SU-DHL-6 (cell line): ENCODE data around the gene IL13RA1.
"Not testable (repeated sequence)": the region's sequence is repeated elsewhere in the genome, so short reads cannot be mapped to it uniquely, and the experiment has no call there.

Experiments
- H2AFZ ChIP-seq: fragments of 200-600 bp; sonication (generic); 2 replicates; pipeline ENCODE4 v1.6.1; 2014; ENCODE audit warnings: low read depth, mild to moderate bottlenecking, moderate library complexity, mixed read lengths, antibody characterized with exemption, low read length; ENCODE audit not compliant: severe bottlenecking
- H3F3A ChIP-seq: fragments of 200-600 bp; shearing (Covaris generic); 2 replicates; pipeline ENCODE4 v1.6.0; 2016; ENCODE audit warnings: antibody characterized with exemption, mild to moderate bottlenecking; ENCODE audit not compliant: insufficient read depth
- H3K27ac ChIP-seq: fragments of 200-600 bp; sonication (generic); 2 replicates; pipeline ENCODE4 v1.5.1; 2016; ENCODE audit warnings: low read depth, mild to moderate bottlenecking, low read length, moderate library complexity, mixed read lengths
- H3K27me3 ChIP-seq: fragments of 200-600 bp; sonication (generic), shearing (Covaris generic); 2 replicates; pipeline ENCODE4 v1.6.0; 2014; ENCODE audit warnings: mild to moderate bottlenecking, low read length
- H3K36me3 ChIP-seq: fragments of 200-600 bp; sonication (generic); 2 replicates; pipeline ENCODE4 v1.6.1; 2014; ENCODE audit warnings: mild to moderate bottlenecking, low read length, mixed read lengths
- H3K4me2 ChIP-seq: fragments of 300-600, 200-600 bp; shearing (Covaris generic), sonication (generic); 2 replicates; pipeline ENCODE4 v1.6.0; 2014; ENCODE audit warnings: low read length, low read depth, mild to moderate bottlenecking; ENCODE audit not compliant: poor library complexity, severe bottlenecking
- H3K4me3 ChIP-seq: fragments of 200-600 bp; sonication (generic); 2 replicates; pipeline ENCODE4 v1.5.1; 2014; ENCODE audit warnings: antibody characterized with exemption, low read length, mild to moderate bottlenecking, mixed read lengths; ENCODE audit not compliant: insufficient read depth, poor library complexity, severe bottlenecking
- H3K79me2 ChIP-seq: fragments of 200-600 bp; sonication (generic); 2 replicates; pipeline ENCODE4 v1.6.1; 2014; ENCODE audit warnings: mild to moderate bottlenecking, low read length, moderate library complexity; ENCODE audit not compliant: insufficient read depth
- H3K9ac ChIP-seq: fragments of 200-600 bp; sonication (generic); 2 replicates; pipeline ENCODE4 v1.7.0; 2014; ENCODE audit warnings: mild to moderate bottlenecking, low read length
- H3K9me2 ChIP-seq: fragments of 200-600 bp; sonication (generic); replicated peaks from 2 replicates; pipeline ENCODE4 v1.6.1; 2014; ENCODE audit warnings: low read length; ENCODE audit not compliant: insufficient read depth
- H3K9me3 ChIP-seq: fragments of 200-600 bp; sonication (generic); 2 replicates; pipeline ENCODE4 v1.6.1; 2014; ENCODE audit warnings: low read length, mixed read lengths; ENCODE audit not compliant: insufficient read depth
- H4K20me1 ChIP-seq: fragments of 200-600 bp; sonication (generic); 2 replicates; pipeline ENCODE4 v1.6.1; 2014; ENCODE audit warnings: low read depth, mild to moderate bottlenecking, antibody characterized with exemption, low read length, moderate library complexity, mixed read lengths
- EZH2phosphoT487 ChIP-seq: fragments of 200-600 bp; sonication (generic), shearing (Covaris generic); conservative IDR thresholded peaks from 2 replicates; pipeline ENCODE4 v1.6.1; 2018; ENCODE audit warnings: mild to moderate bottlenecking, antibody characterized with exemption, low read length, moderate library complexity, mixed read lengths
- TF ChIP-seq, protein P1 (sequence below): fragments of 200-600 bp; sonication (generic); IDR thresholded peaks from one replicate; pipeline ENCODE4 v1.5.1; 2017; ENCODE audit warnings: antibody characterized with exemption, mild to moderate bottlenecking, low read length, moderate library complexity; ENCODE audit not compliant: insufficient read depth, poor library complexity, severe bottlenecking

Gene IL13RA1

DNA sequence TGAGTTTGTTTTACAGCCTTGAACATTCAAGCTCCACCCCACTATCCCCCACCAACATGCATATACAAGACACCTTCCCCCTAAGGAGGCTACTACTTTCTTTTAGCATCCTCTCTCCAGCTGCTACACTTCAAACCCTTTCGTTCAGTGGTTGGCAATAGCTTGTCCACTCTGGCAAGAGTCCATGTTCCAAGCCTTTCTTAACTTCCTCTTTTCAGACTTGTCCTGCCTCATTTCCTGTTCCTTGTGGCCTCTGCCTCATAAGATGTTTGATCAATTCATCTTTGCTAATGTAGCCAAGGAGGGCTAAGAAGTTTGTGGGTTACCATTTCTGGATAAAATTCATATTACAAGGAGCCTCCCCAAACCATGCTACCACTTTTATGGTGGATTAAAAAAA lies 75.5 kb downstream of the IL13RA1 start:
- Histone ChIP-seq H4K20me1 (no peaks in the 10 kb centered on the region), H2AFZ (no peak overlapping the region), H3K79me2 (no peaks in the 10 kb centered on the region), H3K4me2 (no peak overlapping the region), H3K36me3 (no peaks in the 10 kb centered on the region), H3K9me3 (no peaks in the 10 kb centered on the region), H3K9ac (no peak overlapping the region), H3K27ac (no peak overlapping the region), H3F3A (no peaks in the 10 kb centered on the region), H3K27me3 (no peaks in the 10 kb centered on the region), H3K9me2 (no peaks in the 10 kb centered on the region), H3K4me3 (no peak overlapping the region)
- TF ChIP-seq, protein P1, sequence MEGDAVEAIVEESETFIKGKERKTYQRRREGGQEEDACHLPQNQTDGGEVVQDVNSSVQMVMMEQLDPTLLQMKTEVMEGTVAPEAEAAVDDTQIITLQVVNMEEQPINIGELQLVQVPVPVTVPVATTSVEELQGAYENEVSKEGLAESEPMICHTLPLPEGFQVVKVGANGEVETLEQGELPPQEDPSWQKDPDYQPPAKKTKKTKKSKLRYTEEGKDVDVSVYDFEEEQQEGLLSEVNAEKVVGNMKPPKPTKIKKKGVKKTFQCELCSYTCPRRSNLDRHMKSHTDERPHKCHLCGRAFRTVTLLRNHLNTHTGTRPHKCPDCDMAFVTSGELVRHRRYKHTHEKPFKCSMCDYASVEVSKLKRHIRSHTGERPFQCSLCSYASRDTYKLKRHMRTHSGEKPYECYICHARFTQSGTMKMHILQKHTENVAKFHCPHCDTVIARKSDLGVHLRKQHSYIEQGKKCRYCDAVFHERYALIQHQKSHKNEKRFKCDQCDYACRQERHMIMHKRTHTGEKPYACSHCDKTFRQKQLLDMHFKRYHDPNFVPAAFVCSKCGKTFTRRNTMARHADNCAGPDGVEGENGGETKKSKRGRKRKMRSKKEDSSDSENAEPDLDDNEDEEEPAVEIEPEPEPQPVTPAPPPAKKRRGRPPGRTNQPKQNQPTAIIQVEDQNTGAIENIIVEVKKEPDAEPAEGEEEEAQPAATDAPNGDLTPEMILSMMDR = no peak
- no peak for TF ChIP-seq EZH2phosphoT487

DNA sequence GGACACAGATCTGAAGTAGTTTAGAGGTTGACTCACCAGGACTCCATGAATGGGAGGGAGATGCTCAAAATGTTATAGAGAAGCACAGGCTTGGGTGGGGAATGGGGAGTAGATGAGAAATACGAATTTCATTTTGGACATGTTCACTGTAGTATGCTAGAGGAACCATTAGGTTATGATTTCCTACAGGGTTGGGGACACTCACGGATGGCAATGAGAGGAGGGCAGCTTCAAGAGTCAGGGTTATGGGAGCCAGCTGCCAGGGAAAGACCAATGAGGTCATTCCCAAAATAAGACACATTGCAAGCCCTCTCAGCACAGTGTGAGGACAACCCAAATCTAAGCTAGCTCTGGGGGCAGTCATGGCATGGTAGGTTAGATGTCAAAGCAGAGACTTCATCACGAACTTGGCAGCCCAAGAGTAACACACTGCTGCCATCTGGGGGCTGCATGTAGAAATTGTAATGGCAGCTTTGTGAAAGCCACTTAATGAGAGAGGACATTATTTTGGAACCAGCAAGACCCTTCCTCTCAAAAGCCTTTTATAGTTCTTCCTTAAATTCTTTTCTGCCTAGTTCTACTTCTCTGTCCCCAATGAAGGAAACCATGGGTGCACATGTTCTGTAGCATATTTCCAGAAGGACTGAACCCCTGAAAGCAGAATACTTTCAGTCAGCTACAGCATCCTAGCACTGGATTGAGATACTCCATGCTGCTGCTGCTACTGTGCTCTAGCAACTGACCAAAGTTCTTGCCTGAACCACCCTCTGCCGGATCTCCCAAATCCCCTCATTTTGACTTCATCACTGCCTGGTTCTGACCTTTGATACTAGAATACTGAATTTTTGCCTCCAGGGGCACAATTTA lies 80.0 kb downstream of the IL13RA1 start:
- Histone ChIP-seq H3K9ac (no peak overlapping the region), H3K36me3 (no peaks in the 10 kb centered on the region), H3K79me2 (no peaks in the 10 kb centered on the region), H3K4me3 (no peak overlapping the region), H3K9me3 (no peaks in the 10 kb centered on the region), H3K9me2 (no peaks in the 10 kb centered on the region), H3K4me2 (no peak overlapping the region), H3K27ac (no peak overlapping the region), H3K27me3 (no peaks in the 10 kb centered on the region), H4K20me1 (no peaks in the 10 kb centered on the region), H3F3A (no peaks in the 10 kb centered on the region), H2AFZ (no peak overlapping the region)
- TF ChIP-seq, protein P1 = no peak
- no peak for TF ChIP-seq EZH2phosphoT487

DNA sequence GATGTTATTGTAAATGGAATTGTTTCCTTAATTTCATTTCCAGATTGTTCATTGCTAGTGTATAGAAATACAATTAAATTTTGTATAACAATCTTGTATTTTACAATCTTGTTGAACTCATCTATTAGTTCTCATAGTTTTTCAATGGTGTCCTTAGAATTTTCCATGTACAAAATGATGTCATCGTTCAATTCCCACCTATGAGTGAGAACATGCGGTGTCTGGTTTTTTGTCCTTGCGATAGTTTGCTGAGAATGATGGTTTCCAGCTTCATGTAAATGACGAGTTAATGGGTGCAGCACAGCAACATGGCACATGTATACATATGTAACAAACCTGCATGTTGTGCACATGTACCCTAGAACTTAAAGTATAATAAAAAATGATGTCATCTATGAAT lies 89.9 kb downstream of the IL13RA1 start:
- not testable (repeated sequence) for H3K27ac ChIP-seq

More for the DNA sequence above, 89.9 kb downstream of the IL13RA1 start:
- not testable (repeated sequence) for H3K9ac ChIP-seq, H3K9me2 ChIP-seq, H3K27me3 ChIP-seq, H4K20me1 ChIP-seq, H2AFZ ChIP-seq, H3K4me3 ChIP-seq, H3F3A ChIP-seq, H3K4me2 ChIP-seq, H3K36me3 ChIP-seq, H3K9me3 ChIP-seq, H3K79me2 ChIP-seq
